HepG2 (cell line): ENCODE results near the gene CD300LF. TPM values are rescaled to one million over a fixed set of nuclear protein-coding genes. Genes with fewer than 3 reads are reported as not detected.
A peak's percentile ranks its signal among the peaks of the same experiment; 100 is the strongest.

Experiments
- ARID2 ChIP-seq: sonication (generic); formaldehyde crosslinking; IDR thresholded peaks from 2 replicates; pipeline ENCODE4 v1.8.1; 2022; ENCODE audit warnings: mild to moderate bottlenecking, missing genetic modification reagents, borderline replicate concordance
- ELF3 ChIP-seq: IDR thresholded peaks from 2 replicates; pipeline ENCODE4 v1.6.1; 2016; ENCODE audit warnings: missing genetic modification reagents, missing compliant biosample characterization
- ELF4 ChIP-seq: sonication (generic); formaldehyde crosslinking; IDR thresholded peaks from 2 replicates; pipeline ENCODE4 v1.5.0; 2020; ENCODE audit warnings: missing genetic modification reagents, mild to moderate bottlenecking, moderate library complexity, borderline replicate concordance
- GATAD1 ChIP-seq: IDR thresholded peaks from 2 replicates; pipeline ENCODE4 v1.6.1; 2016; ENCODE audit warnings: missing genetic modification reagents, missing compliant biosample characterization
- KIAA2018 ChIP-seq: sonication (generic); formaldehyde crosslinking; IDR thresholded peaks from 2 replicates; pipeline ENCODE4 v1.5.0; 2020; ENCODE audit warnings: mild to moderate bottlenecking, missing genetic modification reagents, borderline replicate concordance
- LBX2 ChIP-seq: sonication (generic); formaldehyde crosslinking; IDR thresholded peaks from 2 replicates; pipeline ENCODE4 v1.5.0; 2020; ENCODE audit warnings: missing genetic modification reagents, mild to moderate bottlenecking, borderline replicate concordance
- MLX ChIP-seq: IDR thresholded peaks from 2 replicates; pipeline ENCODE4 v1.6.1; 2016
- POLR2G ChIP-seq: fragments of 200-400 bp; formaldehyde crosslinking; IDR thresholded peaks from 2 replicates; pipeline ENCODE4 v1.6.1; 2018; ENCODE audit warnings: mild to moderate bottlenecking, low read depth, low read length, moderate library complexity
- SRSF4 ChIP-seq: fragments of 200-400 bp; formaldehyde crosslinking; IDR thresholded peaks from one replicate; pipeline ENCODE4 v1.6.1; 2018; ENCODE audit warnings: mild to moderate bottlenecking, low read depth, low read length, moderate library complexity; ENCODE audit not compliant: poor library complexity, severe bottlenecking
- ZBTB42 ChIP-seq: sonication (generic); formaldehyde crosslinking; IDR thresholded peaks from 2 replicates; pipeline ENCODE4 v1.5.0; 2020; ENCODE audit warnings: mild to moderate bottlenecking, missing genetic modification reagents
- ZNF354B ChIP-seq: sonication (generic); formaldehyde crosslinking; IDR thresholded peaks from 2 replicates; pipeline ENCODE4 v1.8.0; 2022; ENCODE audit warnings: mild to moderate bottlenecking, missing genetic modification reagents
- ZNF451 ChIP-seq: sonication (generic); formaldehyde crosslinking; IDR thresholded peaks from 2 replicates; pipeline ENCODE4 v1.5.0; 2020; ENCODE audit warnings: mild to moderate bottlenecking, missing genetic modification reagents
- ZNF572 ChIP-seq: sonication (generic); formaldehyde crosslinking; IDR thresholded peaks from 2 replicates; pipeline ENCODE4 v1.5.1; 2020; ENCODE audit warnings: mild to moderate bottlenecking, missing genetic modification reagents
- ZNF670 ChIP-seq: sonication (generic); formaldehyde crosslinking; IDR thresholded peaks from 2 replicates; pipeline ENCODE4 v1.8.0; 2022; ENCODE audit warnings: mild to moderate bottlenecking, missing genetic modification reagents, borderline replicate concordance
- ZNF883 ChIP-seq: sonication (generic); formaldehyde crosslinking; IDR thresholded peaks from 2 replicates; pipeline ENCODE4 v1.5.1; 2020; ENCODE audit warnings: mild to moderate bottlenecking, missing genetic modification reagents; ENCODE audit errors: not compliant biosample characterization
- ZNF891 ChIP-seq: sonication (generic); formaldehyde crosslinking; IDR thresholded peaks from 2 replicates; pipeline ENCODE4 v1.5.0; 2020; ENCODE audit warnings: mild to moderate bottlenecking, missing genetic modification reagents
- polyA plus RNA-seq, 8 experiments: library from polyadenylated mRNA; depleted of rRNA in 3 of 8; stranded (reverse) in 7 of 8; unstranded in 1 of 8; fragments of >200 nt; fragmentation: Illumina TruSeq in 4 of 8; extraction: Trizol in 4 of 8; gene quantifications; 2 replicates each; pipeline versions ENCODE4 v1.2.1 to v1.2.3, GENCODE V29; 2011 to 2016; ENCODE audit warnings: low read depth in 4 of 8, missing spikeins in 1 of 8, mixed read lengths in 1 of 8; ENCODE audit not compliant: insufficient read depth in 1 of 8
- total RNA-seq, 5 experiments: library from RNA; depleted of rRNA; stranded (reverse); fragments of >200 nt; fragmentation: Illumina TruSeq; extraction: Trizol; gene quantifications; 2 replicates each; pipeline ENCODE4 v1.2.3, GENCODE V29; 2016; ENCODE audit warnings: low read depth in 1 of 5
- TF ChIP-seq, protein P1 (sequence below), 2 experiments: sonication (generic) in 1 of 2; formaldehyde crosslinking in 1 of 2; IDR thresholded peaks; 2 replicates each; pipeline versions ENCODE4 v1.4.0 to v1.6.1; 2018 to 2020; ENCODE audit warnings: missing genetic modification reagents in 2 of 2, borderline replicate concordance in 1 of 2, low read depth in 1 of 2, mild to moderate bottlenecking in 1 of 2, missing biosample characterization in 1 of 2

CD300LF gene
- total and polyA plus RNA-seq, 2 of the 13 experiments (the other 11 are each of a cell fraction or from before 2014, with no cell fraction given): not detected

DNA sequence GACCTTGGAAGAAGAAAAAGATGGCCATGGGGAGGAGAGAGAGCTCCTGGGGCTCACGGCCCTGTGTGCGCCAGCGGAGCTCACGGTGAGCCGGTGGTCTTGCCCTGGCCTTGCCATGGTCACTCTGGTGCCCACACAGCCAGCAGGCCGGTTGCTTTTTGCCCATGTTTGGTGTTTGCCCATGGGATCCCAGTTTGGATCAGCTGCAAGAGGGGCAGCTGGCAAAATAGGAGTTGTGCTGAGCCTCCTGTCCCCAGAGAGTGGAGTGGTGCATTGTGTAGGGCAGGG is 37.3 kb upstream of the CD300LF start (continued):
- TF ChIP-seq ELF3: peak; percentile 1; the same call in 1 of the 2 replicates
- TF ChIP-seq, protein P1, sequence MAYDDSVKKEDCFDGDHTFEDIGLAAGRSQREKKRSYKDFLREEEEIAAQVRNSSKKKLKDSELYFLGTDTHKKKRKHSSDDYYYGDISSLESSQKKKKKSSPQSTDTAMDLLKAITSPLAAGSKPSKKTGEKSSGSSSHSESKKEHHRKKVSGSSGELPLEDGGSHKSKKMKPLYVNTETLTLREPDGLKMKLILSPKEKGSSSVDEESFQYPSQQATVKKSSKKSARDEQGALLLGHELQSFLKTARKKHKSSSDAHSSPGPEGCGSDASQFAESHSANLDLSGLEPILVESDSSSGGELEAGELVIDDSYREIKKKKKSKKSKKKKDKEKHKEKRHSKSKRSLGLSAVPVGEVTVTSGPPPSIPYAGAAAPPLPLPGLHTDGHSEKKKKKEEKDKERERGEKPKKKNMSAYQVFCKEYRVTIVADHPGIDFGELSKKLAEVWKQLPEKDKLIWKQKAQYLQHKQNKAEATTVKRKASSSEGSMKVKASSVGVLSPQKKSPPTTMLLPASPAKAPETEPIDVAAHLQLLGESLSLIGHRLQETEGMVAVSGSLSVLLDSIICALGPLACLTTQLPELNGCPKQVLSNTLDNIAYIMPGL (CRISPR knock-in tag; IDR thresholded peaks at IDR 0.05; ENCODE audit: borderline replicate concordance in 1 of 2, low read depth in 1 of 2): 0 out of 4 replicates have a peak, but pooled peaks of 1 of the 2 experiments have one; percentile 44
- 0 out of 2 replicates have a peak, but pooled peaks have one; percentile 3 for TF ChIP-seq MLX (CRISPR knock-in tag)
- 0 out of 2 replicates have a peak, but pooled peaks have one; percentile 2 for TF ChIP-seq ZNF451 (CRISPR knock-in tag)
- 0 out of 2 replicates have a peak, but pooled peaks have one; percentile 61 for TF ChIP-seq ZNF354B (CRISPR knock-in tag)
- no peak for TF ChIP-seq POLR2G
- 0 out of 2 replicates have a peak, but pooled peaks have one; percentile 7 for TF ChIP-seq ZNF670 (CRISPR knock-in tag)
- TF ChIP-seq ARID2: peak; percentile 71; the same call in 1 of the 2 replicates
- TF ChIP-seq LBX2 (CRISPR knock-in tag): 0 out of 2 replicates have a peak, but pooled peaks have one; percentile 34
- TF ChIP-seq GATAD1: no peak
- TF ChIP-seq KIAA2018 (CRISPR knock-in tag): 0 out of 2 replicates have a peak, but pooled peaks have one; percentile 25
- peak; percentile 70; the same call in 1 of the 2 replicates for TF ChIP-seq ZNF572 (CRISPR knock-in tag)
- peak; percentile 5 for TF ChIP-seq ZNF883 (CRISPR knock-in tag)
- TF ChIP-seq ZNF891 (CRISPR knock-in tag): peak; percentile 42; the same call in 1 of the 2 replicates
- TF ChIP-seq SRSF4: no peak
- TF ChIP-seq ELF4 (CRISPR knock-in tag): 0 out of 2 replicates have a peak, but pooled peaks have one; percentile 22
- peak; percentile 84; the same call in 1 of the 2 replicates for TF ChIP-seq ZBTB42
- TF ChIP-seq, all 625 proteins: peak for 32
